GM18505 (cell line): ENCODE measurements around the gene NHS.

Source experiments
- ATAC-seq: cut with Tn5 transposase; IDR thresholded peaks from one replicate; pipeline ENCODE4 v1.9.1; 2021; ENCODE audit not compliant: unreplicated experiment
- POLR2A ChIP-seq: IDR thresholded peaks from 4 replicates; pipeline ENCODE4 v1.6.1; 2011; ENCODE audit warnings: borderline replicate concordance; ENCODE audit not compliant: insufficient read depth, insufficient read length; ENCODE audit errors: extremely low read depth

NHS gene

GRCh38 chrX:17621566-17622270, 246.7 kb downstream of the NHS start:
- ATAC-seq: no peak
- no peak for TF ChIP-seq POLR2A

- TF ChIP-seq POLR2A: no peak
- no peak for ATAC-seq
These were observed 247.3 kb downstream of the NHS start for GRCh38 chrX:17622331-17622730.

GRCh38 chrX:17623750-17624149, 248.8 kb downstream of the NHS start:
- TF ChIP-seq POLR2A: no peak
- no peak for ATAC-seq

DNA sequence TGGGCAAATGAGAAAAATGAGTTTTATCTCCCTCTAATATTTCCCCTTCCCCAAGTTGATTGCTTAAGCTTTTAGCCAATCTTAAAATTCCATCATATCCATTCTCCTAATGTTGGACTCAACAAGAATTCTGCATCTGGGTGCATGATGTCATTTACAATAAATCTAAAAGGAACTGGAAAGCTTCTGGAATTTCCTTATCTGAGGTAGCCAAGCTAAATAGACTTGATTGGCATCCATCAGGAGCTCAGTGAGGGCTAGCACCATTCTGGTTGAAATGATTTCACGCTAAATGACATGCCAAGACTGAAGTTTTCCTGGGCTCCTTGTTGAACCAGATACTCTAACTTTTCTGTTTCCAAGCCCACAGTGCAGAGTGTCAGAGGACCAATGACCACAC, 252.0 kb downstream of the NHS start:
- no peak for ATAC-seq
- TF ChIP-seq POLR2A: no peak

DNA sequence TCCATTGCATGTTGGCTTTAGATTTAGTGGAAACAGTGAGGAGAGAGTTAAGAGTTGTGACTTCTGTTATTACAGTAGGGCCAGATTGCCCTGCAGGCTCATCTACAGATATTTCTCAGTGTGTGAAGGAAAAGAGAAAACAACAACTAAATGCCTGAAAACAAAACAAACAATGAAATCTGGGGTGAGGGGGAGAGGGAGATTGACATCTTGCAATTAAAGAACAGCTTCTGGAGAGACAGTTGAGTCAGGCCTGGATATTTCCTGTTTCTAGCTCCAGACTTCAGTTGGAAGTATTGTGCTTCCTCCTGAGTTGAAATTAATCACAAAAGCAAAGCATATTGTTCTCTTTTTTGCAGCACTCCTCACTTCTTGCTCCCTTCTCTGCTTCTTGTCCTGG, 254.0 kb downstream of the NHS start:
- no peak for TF ChIP-seq POLR2A
- ATAC-seq: no peak

DNA sequence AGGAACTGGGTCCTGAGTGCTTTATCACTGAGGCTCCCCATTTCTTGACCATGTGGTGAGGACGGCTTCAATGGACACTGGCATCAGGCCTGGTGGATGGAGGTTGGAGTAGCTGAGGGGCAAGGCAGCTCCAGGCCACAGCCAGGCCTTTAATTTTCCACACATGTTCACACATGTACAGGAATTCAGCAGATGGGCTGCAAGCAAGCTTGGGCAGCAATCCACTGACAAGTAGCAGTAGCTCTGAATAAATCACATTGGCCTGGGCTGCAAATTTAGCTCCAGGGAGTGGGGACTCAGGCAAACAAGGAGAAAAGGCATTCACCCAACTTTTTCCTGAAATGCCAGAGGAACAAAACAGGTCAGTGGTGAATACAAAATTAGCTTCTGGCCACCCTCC, 254.5 kb downstream of the NHS start:
- no peak for ATAC-seq
- TF ChIP-seq POLR2A: no peak

- no peak for TF ChIP-seq POLR2A
- ATAC-seq: no peak
These were observed 256.6 kb downstream of the NHS start for GRCh38 chrX:17631647-17632046.

- no peak for ATAC-seq
- TF ChIP-seq POLR2A: no peak
These were observed 257.9 kb downstream of the NHS start for GRCh38 chrX:17632942-17633341.

- no peak for ATAC-seq
- TF ChIP-seq POLR2A: no peak
These were observed 258.5 kb downstream of the NHS start for GRCh38 chrX:17633546-17633945.

DNA sequence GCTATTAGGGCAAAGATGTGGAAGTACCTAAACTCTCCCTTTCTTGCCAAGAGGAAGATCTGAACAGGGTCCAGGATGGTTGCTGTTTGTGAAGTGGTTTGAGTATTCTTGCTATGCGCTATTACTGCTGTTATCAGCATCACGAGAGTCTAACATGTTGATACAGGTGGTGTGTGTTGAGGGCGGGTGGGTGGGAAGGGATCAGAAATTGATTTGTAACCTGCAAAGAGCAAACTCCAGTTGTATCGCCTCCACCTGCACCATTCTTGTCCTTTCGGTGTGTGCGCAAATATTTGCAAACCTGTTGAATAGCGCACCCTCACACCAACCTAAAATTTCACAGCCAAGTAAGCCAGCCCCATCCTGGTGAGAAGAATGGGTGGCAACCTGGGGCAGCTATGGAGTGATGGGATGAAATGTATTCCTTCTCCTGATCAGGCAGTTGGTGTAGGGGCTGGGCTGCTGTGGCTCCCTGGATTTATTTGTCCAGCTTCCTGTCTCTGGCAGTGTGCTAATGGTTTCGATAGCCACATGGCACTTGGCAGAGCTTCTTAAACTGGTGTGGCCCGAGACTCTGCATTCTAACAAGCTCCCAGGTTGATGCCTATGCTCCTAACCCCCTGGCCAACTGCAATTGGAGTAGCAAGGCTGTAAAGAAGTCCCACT, 259.7 kb downstream of the NHS start:
- no peak for ATAC-seq
- TF ChIP-seq POLR2A: no peak

- TF ChIP-seq POLR2A: no peak
- ATAC-seq: no peak
These were observed 260.2 kb downstream of the NHS start for GRCh38 chrX:17635231-17635630.

- ATAC-seq: no peak
These were observed 262.2 kb downstream of the NHS start for GRCh38 chrX:17637235-17637634.

GRCh38 chrX:17638731-17639130, 263.7 kb downstream of the NHS start:
- no peak for ATAC-seq
- TF ChIP-seq POLR2A: no peak

More at GRCh38 chrX:17637235-17637634, 262.2 kb downstream of the NHS start:
- no peak for TF ChIP-seq POLR2A

- no peak for TF ChIP-seq POLR2A
- no peak for ATAC-seq
These were observed 267.9 kb downstream of the NHS start for GRCh38 chrX:17642891-17643290.
